ENCODE results near the gene NF1.

- TF ChIP-seq CTCF (IDR thresholded peaks at IDR 0.05) = no peak
- TF ChIP-seq POLR2A (IDR thresholded peaks at IDR 0.05) = no peak
These were observed 156.6 kb downstream of the NF1 start for GRCh38 chr17:31251105-31251969.

Measured in prostate gland (tissue), 2 donors.